Measurements from ENCODE around the gene EPHA2. TPM values are rescaled to one million over a fixed set of nuclear protein-coding genes. Genes with fewer than 3 reads are reported as not detected.

The EPHA2 gene
- total RNA-seq, 1 donor, result 21.0 TPM

DNA sequence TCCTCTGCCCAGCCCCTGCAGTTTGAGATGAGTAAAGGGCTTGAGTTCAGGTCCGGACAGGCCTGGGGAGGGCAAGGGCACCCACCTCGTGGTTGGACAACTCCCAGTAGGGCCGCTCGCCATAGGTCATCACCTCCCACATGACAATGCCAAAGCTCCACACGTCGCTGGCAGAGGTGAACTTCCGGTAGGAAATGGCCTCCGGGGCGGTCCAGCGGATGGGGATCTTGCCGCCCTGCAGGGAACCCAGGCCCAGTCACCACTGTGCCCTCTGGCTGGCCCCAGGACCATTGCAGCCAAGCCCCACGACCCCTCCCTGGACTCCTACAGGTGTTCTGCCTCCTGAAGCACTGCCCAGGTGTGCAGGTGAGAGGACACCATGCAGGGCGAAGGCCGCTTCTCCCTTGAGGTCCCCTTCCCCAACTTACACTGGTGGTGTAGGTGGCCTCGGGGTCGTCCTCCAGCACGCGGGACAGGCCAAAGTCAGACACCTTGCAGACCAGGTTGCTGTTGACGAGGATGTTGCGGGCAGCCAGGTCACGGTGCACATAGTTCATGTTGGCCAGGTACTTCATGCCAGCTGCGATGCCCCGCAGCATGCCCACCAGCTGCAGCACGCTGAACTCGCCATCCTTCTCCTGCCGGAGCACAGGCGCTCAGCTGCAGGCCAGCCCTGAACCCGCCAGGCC lies 24.1 kb downstream of the EPHA2 start:
- Histone ChIP-seq H3K79me2 (ENCODE audit: insufficient read depth, low read length) (peaks cover 8% of the 10 kb centered on the region), H3K27ac (ENCODE audit: low read depth, low read length) (no peak overlapping the region), H3K27me3 (ENCODE audit: insufficient read depth, low read length) (no peaks in the 10 kb centered on the region), H2AFZ (ENCODE audit: low read length) (no peak overlapping the region), H3K4me2 (ENCODE audit: insufficient read depth, low read length) (no peak overlapping the region), H3K4me1 (ENCODE audit: insufficient read depth, low read length) (no peaks in the 10 kb centered on the region), H4K20me1 (ENCODE audit: insufficient read depth, low read length) (peaks cover 45% of the 10 kb centered on the region), H3K4me3 (ENCODE audit: insufficient read depth, low read length) (no peak overlapping the region), H3K36me3 (ENCODE audit: insufficient read depth, low read length) (peaks cover 88% of the 10 kb centered on the region), H3K9me3 (ENCODE audit: low read depth, low read length) (no peaks in the 10 kb centered on the region)
- TF ChIP-seq, protein P1, sequence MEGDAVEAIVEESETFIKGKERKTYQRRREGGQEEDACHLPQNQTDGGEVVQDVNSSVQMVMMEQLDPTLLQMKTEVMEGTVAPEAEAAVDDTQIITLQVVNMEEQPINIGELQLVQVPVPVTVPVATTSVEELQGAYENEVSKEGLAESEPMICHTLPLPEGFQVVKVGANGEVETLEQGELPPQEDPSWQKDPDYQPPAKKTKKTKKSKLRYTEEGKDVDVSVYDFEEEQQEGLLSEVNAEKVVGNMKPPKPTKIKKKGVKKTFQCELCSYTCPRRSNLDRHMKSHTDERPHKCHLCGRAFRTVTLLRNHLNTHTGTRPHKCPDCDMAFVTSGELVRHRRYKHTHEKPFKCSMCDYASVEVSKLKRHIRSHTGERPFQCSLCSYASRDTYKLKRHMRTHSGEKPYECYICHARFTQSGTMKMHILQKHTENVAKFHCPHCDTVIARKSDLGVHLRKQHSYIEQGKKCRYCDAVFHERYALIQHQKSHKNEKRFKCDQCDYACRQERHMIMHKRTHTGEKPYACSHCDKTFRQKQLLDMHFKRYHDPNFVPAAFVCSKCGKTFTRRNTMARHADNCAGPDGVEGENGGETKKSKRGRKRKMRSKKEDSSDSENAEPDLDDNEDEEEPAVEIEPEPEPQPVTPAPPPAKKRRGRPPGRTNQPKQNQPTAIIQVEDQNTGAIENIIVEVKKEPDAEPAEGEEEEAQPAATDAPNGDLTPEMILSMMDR (IDR thresholded peaks at IDR 0.05; ENCODE audit: extremely low read depth, low read depth, low read length), result no peak
- peak; percentile 49 for DNase-seq (ENCODE audit: insufficient read length, low spot score, missing footprints)

DNA sequence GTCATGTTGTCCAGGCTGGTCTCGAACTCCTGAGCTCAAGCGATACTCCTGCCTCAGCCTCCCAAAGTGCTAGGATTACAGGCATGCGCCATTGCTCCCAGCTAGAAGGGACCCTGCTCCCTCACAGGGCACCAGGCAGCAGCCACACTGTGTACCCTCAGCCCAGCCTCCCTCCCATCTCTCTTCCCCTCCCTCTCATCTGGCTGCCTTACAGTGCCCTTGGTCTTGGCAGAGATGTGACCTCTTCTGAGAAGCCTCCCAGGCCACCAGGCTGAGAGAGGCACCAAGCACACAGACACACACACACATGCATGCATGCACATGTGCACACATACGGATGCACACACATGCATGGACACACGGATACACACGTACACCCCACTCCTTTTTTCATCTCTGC lies 25.0 kb downstream of the EPHA2 start:
- H3K4me3 ChIP-seq (ENCODE audit: insufficient read depth, low read length), result no peak overlapping the region
- peaks cover 53% of the 10 kb centered on the region for H4K20me1 ChIP-seq (ENCODE audit: insufficient read depth, low read length)
- TF ChIP-seq, protein P1 (IDR thresholded peaks at IDR 0.05; ENCODE audit: extremely low read depth, low read depth, low read length), result no peak
- H3K27ac ChIP-seq (ENCODE audit: low read depth, low read length), result no peak overlapping the region
- H3K27me3 ChIP-seq (ENCODE audit: insufficient read depth, low read length), result no peaks in the 10 kb centered on the region
- H3K4me2 ChIP-seq (ENCODE audit: insufficient read depth, low read length), result no peak overlapping the region
- H3K79me2 ChIP-seq (ENCODE audit: insufficient read depth, low read length), result peaks cover 9% of the 10 kb centered on the region
- H3K4me1 ChIP-seq (ENCODE audit: insufficient read depth, low read length), result peaks cover 4% of the 10 kb centered on the region
- DNase-seq (ENCODE audit: insufficient read length, low spot score, missing footprints), result peak; percentile 59
- H2AFZ ChIP-seq (ENCODE audit: low read length), result no peak overlapping the region
- H3K36me3 ChIP-seq (ENCODE audit: insufficient read depth, low read length), result peaks cover 96% of the 10 kb centered on the region
- no peaks in the 10 kb centered on the region for H3K9me3 ChIP-seq (ENCODE audit: low read depth, low read length)

DNA sequence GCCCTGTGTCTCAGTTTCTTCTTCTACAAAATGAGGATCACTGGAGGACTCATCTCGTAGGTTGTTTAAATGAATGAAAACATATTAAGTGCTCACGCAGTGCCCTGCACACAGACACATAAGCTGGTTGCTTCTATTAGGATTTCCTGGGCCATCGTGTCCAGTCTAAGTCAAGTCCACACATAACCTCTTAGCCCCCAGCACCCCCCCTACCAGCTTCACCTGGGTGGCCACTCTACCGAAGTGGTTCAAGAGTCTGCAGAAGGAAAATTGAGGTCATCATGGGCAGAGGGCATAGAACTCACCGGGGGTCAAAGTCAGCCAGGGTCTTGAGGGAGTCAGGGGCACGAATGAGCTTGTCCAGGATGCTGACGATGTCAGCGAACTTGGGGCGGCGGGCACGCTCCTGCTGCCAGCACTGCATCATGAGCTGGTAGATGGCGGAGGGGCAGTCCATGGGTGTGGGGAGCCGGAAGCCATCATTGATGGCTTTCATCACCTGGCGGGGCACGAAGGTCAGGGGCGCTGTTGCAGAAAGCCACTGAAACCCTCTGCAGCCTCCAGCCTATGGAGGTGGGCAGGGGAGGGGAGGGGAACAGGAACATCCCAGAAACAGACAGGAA lies 25.8 kb downstream of the EPHA2 start:
- no peak overlapping the region for H3K27ac ChIP-seq (ENCODE audit: low read depth, low read length)
- peaks cover 8% of the 10 kb centered on the region for H3K79me2 ChIP-seq (ENCODE audit: insufficient read depth, low read length)
- TF ChIP-seq, protein P1 (IDR thresholded peaks at IDR 0.05; ENCODE audit: extremely low read depth, low read depth, low read length), result no peak
- H3K9me3 ChIP-seq (ENCODE audit: low read depth, low read length), result no peaks in the 10 kb centered on the region
- H3K4me3 ChIP-seq (ENCODE audit: insufficient read depth, low read length), result no peak overlapping the region
- DNase-seq (ENCODE audit: insufficient read length, low spot score, missing footprints), result peak; percentile 67
- no peak overlapping the region for H3K4me2 ChIP-seq (ENCODE audit: insufficient read depth, low read length)
- H3K27me3 ChIP-seq (ENCODE audit: insufficient read depth, low read length), result no peaks in the 10 kb centered on the region
- H2AFZ ChIP-seq (ENCODE audit: low read length), result no peak overlapping the region
- H3K36me3 ChIP-seq (ENCODE audit: insufficient read depth, low read length), result peaks cover 94% of the 10 kb centered on the region
- H3K4me1 ChIP-seq (ENCODE audit: insufficient read depth, low read length), result peaks cover 4% of the 10 kb centered on the region
- H4K20me1 ChIP-seq (ENCODE audit: insufficient read depth, low read length), result peaks cover 50% of the 10 kb centered on the region

DNA sequence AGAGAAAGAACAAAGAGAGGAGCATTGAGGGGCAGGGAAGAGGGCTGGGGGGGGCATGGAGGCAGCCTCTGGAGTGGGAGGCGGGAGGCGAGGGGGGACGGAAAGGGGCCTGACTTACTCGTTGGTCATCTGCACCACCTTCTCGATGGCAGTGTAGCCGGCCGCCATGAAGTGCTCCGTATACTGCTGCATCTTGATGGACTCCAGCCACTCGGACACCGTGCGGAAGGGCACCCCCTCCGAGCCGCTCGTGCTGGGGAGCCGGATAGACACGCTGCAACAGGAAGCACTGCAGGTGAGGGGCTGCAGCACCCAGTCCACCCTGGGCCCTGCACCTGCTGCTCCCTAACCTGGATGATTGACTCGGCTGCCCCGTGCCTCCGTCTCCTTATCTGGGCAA lies 26.6 kb downstream of the EPHA2 start:
- Histone ChIP-seq H3K79me2 (ENCODE audit: insufficient read depth, low read length) (peaks cover 8% of the 10 kb centered on the region), H3K36me3 (ENCODE audit: insufficient read depth, low read length) (peaks cover 94% of the 10 kb centered on the region), H4K20me1 (ENCODE audit: insufficient read depth, low read length) (peaks cover 44% of the 10 kb centered on the region)

More for the DNA sequence above, 26.6 kb downstream of the EPHA2 start:
- Histone ChIP-seq H3K4me2 (ENCODE audit: insufficient read depth, low read length) (no peak overlapping the region), H3K9me3 (ENCODE audit: low read depth, low read length) (no peaks in the 10 kb centered on the region), H3K4me1 (ENCODE audit: insufficient read depth, low read length) (peaks cover 11% of the 10 kb centered on the region), H2AFZ (ENCODE audit: low read length) (no peak overlapping the region), H3K4me3 (ENCODE audit: insufficient read depth, low read length) (no peak overlapping the region), H3K27ac (ENCODE audit: low read depth, low read length) (no peak overlapping the region), H3K27me3 (ENCODE audit: insufficient read depth, low read length) (no peaks in the 10 kb centered on the region)
- peak; percentile 27 for DNase-seq (ENCODE audit: insufficient read length, low spot score, missing footprints)
- TF ChIP-seq, protein P1 (IDR thresholded peaks at IDR 0.05; ENCODE audit: extremely low read depth, low read depth, low read length), result no peak

Measured in osteoblast (primary cell).